Natural killer cell (primary cell): Measurements from ENCODE around the gene SMARCD1. TPM values are rescaled to one million over a fixed set of nuclear protein-coding genes. Genes with fewer than 3 reads are reported as not detected.

Experiments used
- ATAC-seq, 3 donors: fragments of 150-1000 bp in 2 of 3; fragments of 200-7000 bp in 1 of 3; cut with Tn5 transposase; 1 replicate in 1 of 3; 2 replicates in 2 of 3; pipeline ENCODE4 v1.10.0; 2021; ENCODE audit warnings: mild to moderate bottlenecking in 2 of 3, moderate library complexity in 2 of 3
- DNase-seq, 2 donors: peaks; one replicate each; pipeline versions ENCODE4 v3.0.0 to v3.0.0-alpha.2; 2013 to 2021; ENCODE audit warnings: mixed read lengths in 1 of 2
- H3K27ac ChIP-seq: one replicate; pipeline ENCODE4 v1.5.1; 2013; ENCODE audit warnings: mild to moderate bottlenecking, low read length
- H3K27me3 ChIP-seq: one replicate; pipeline ENCODE4 v1.6.1; 2013; ENCODE audit warnings: low read length; ENCODE audit not compliant: control insufficient read depth, insufficient read depth
- H3K36me3 ChIP-seq: one replicate; pipeline ENCODE4 v1.6.1; 2013; ENCODE audit warnings: low read length; ENCODE audit not compliant: control insufficient read depth, insufficient read depth
- H3K4me1 ChIP-seq: one replicate; pipeline ENCODE4 v1.6.1; 2013; ENCODE audit warnings: low read length; ENCODE audit not compliant: control insufficient read depth, insufficient read depth
- H3K4me3 ChIP-seq: one replicate; pipeline ENCODE4 v1.5.1; 2013; ENCODE audit warnings: low read length
- H3K9me3 ChIP-seq: one replicate; pipeline ENCODE4 v1.6.1; 2013; ENCODE audit warnings: low read length; ENCODE audit not compliant: control insufficient read depth, insufficient read depth
- H3K27ac Mint-ChIP-seq, 2 donors: one replicate each; pipeline ENCODE4 v1.8.0; 2022; ENCODE audit warnings: mild to moderate bottlenecking in 2 of 2, mixed read lengths in 2 of 2, moderate library complexity in 1 of 2
- H3K27me3 Mint-ChIP-seq, 2 donors: one replicate each; pipeline ENCODE4 v1.8.0; 2022; ENCODE audit warnings: low read depth in 2 of 2, mixed read lengths in 2 of 2
- H3K36me3 Mint-ChIP-seq: one replicate; pipeline ENCODE4 v1.8.0; 2022; ENCODE audit warnings: mixed read lengths
- H3K4me1 Mint-ChIP-seq, 2 donors: one replicate each; pipeline ENCODE4 v1.8.0; 2022; ENCODE audit warnings: mixed read lengths in 2 of 2
- H3K4me3 Mint-ChIP-seq: one replicate; pipeline ENCODE4 v1.8.0; 2022; ENCODE audit warnings: mild to moderate bottlenecking, moderate library complexity, mixed read lengths
- H3K9me3 Mint-ChIP-seq, 2 donors: one replicate each; pipeline ENCODE4 v1.8.0; 2022; ENCODE audit warnings: mixed read lengths in 2 of 2
- WGBS: methylation state at CpG from one replicate; pipeline ENCODE4 v1.1.7; 2013; ENCODE audit warnings: missing lambda C conversion rate; ENCODE audit not compliant: insufficient coverage; 5-methylcytosine and 5-hydroxymethylcytosine counted together
- intact Hi-C: fragments of 100-400 bp; cut with micrococcal nuclease; formaldehyde crosslinking; loops from one replicate; pipeline ENCODE4 v1.14.2; 2022
- total RNA-seq, 4 donors: library from RNA; stranded (reverse); fragments of 120-200 nt in 1 of 4; gene quantifications; one replicate each; pipeline versions ENCODE4 v1.2.3 to v1.2.4, GENCODE V29; 2013 to 2022
- TF ChIP-seq, protein P1 (sequence below): fragments of 200-600 bp; IDR thresholded peaks from one replicate; pipeline ENCODE4 v1.8.0; 2022; ENCODE audit warnings: antibody characterized with exemption

Gene SMARCD1
- total RNA-seq, 3 donors from 2014 or later (not counting 1 experiment from before 2014, with no cell fraction given), result 81.3 to 97.0 (median 88.6) TPM

- Mint-ChIP-seq H3K27ac (no peak overlapping the region), H3K36me3 (no peaks in the 10 kb centered on the region)
- no peak for ATAC-seq
Measured at GRCh38 chr12:50110127-50110761, 25.1 kb downstream of the SMARCD1 start.

DNA sequence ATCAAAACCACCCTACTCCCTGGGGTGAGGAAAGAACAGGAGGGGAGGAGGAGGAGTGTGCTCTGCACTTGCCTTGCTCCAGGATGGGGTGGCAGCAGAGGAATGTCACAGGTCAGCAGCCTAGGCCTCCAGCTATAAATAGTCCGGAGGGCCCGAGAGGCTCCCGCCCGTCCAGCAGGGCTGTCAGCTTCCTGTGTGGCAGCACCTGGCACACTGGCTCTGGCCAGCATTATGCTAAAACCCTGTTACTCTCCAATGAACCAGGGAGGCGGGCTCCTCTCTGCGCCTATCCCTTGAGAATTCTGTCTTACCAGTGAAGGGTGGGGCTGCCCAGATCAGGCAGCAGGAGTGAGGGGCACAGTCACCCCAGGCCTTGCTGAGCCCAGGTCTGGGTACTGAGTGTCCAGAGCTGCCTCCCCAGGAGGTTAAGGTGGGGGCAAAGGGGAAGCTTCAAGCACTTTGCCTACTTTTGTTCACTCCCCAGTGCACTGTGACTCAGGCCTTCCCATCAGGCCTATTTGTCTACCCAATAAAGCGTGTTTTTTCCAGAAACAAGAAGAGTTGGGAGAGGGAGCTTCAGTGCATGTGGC, 25.7 kb downstream of the SMARCD1 start:
- Histone ChIP-seq H3K36me3 (peaks cover 4% of the 10 kb centered on the region), H3K4me1 (peaks cover 33% of the 10 kb centered on the region), H3K4me3 (no peak overlapping the region), H3K9me3 (no peaks in the 10 kb centered on the region), H3K27me3 (no peaks in the 10 kb centered on the region), H3K27ac (peak overlapping the region; percentile 93)
- H3K9me3 Mint-ChIP-seq, result no peaks in the 10 kb centered on the region
- H3K27me3 Mint-ChIP-seq, result no peaks in the 10 kb centered on the region
- H3K36me3 Mint-ChIP-seq, result no peaks in the 10 kb centered on the region
- intact Hi-C loops, result loop anchor here (1.0 to 5.0 kb wide), 3 partner anchors 26 to 369 kb away; partner anchors contain the start of genes RACGAP1, SMARCD1 and TMBIM6
- H3K4me3 Mint-ChIP-seq, result peak overlapping the region; percentile 99
- peaks cover 25 to 27% of the 10 kb centered on the region in 2 donors for H3K4me1 Mint-ChIP-seq
- ATAC-seq (no peak), DNase-seq (no peak)
- 25% methylated on average over 7 of the region's 7 CpGs for WGBS
- H3K27ac Mint-ChIP-seq, result peak overlapping the region; percentile 89 to 96
- TF ChIP-seq, protein P1, sequence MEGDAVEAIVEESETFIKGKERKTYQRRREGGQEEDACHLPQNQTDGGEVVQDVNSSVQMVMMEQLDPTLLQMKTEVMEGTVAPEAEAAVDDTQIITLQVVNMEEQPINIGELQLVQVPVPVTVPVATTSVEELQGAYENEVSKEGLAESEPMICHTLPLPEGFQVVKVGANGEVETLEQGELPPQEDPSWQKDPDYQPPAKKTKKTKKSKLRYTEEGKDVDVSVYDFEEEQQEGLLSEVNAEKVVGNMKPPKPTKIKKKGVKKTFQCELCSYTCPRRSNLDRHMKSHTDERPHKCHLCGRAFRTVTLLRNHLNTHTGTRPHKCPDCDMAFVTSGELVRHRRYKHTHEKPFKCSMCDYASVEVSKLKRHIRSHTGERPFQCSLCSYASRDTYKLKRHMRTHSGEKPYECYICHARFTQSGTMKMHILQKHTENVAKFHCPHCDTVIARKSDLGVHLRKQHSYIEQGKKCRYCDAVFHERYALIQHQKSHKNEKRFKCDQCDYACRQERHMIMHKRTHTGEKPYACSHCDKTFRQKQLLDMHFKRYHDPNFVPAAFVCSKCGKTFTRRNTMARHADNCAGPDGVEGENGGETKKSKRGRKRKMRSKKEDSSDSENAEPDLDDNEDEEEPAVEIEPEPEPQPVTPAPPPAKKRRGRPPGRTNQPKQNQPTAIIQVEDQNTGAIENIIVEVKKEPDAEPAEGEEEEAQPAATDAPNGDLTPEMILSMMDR, result no peak

More at GRCh38 chr12:50110127-50110761, 25.1 kb downstream of the SMARCD1 start:
- no peaks in the 10 kb centered on the region for H3K27me3 ChIP-seq
- Mint-ChIP-seq H3K4me1 (peaks cover 20 to 21% of the 10 kb centered on the region in 2 donors), H3K9me3 (no peaks in the 10 kb centered on the region), H3K4me3 (peak overlapping the region; percentile 41), H3K27me3 (peaks cover 0 to 3% of the 10 kb centered on the region in 2 donors)
- TF ChIP-seq, protein P1, result no peak
- 72% methylated on average over 6 of the region's 8 CpGs for whole genome bisulfite sequencing
- no peak for DNase-seq
- peaks cover 33% of the 10 kb centered on the region for H3K4me1 ChIP-seq
- peak overlapping the region; percentile 93 for H3K27ac ChIP-seq
- H3K9me3 ChIP-seq, result no peaks in the 10 kb centered on the region
- H3K4me3 ChIP-seq, result no peak overlapping the region
- intact Hi-C loops, result loop anchor here (5.0 kb wide), 1 partner anchor 368 kb away; the partner anchor contains the start of gene TMBIM6
- H3K36me3 ChIP-seq, result no peaks in the 10 kb centered on the region

DNA sequence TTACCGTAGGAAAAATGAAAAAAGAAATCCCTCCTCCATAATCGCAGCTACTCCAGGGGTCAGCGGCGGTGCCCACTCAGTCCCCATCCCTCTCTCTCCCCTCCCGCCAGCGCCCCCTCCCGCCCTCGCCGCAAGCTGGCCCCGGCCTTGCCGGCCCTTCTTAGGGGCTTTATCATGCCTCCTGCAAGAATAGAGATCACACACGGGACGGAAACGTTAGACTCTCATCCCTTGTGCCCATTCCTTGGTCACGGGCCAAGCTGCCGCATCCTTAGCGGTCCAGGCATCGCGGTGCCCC, 26.2 kb downstream of the SMARCD1 start:
- Mint-ChIP-seq H3K36me3 (no peaks in the 10 kb centered on the region), H3K4me3 (peak overlapping the region; percentile 99), H3K27ac (peak overlapping the region; percentile 89 to 96), H3K27me3 (no peaks in the 10 kb centered on the region), H3K9me3 (no peaks in the 10 kb centered on the region), H3K4me1 (peaks cover 28 to 32% of the 10 kb centered on the region in 2 donors)
- Histone ChIP-seq H3K36me3 (peaks cover 5% of the 10 kb centered on the region), H3K27me3 (no peaks in the 10 kb centered on the region), H3K27ac (peak overlapping the region; percentile 93), H3K9me3 (no peaks in the 10 kb centered on the region), H3K4me3 (peak overlapping the region; percentile 26), H3K4me1 (peaks cover 33% of the 10 kb centered on the region)
- intact Hi-C loops, result loop anchor here (1.0 to 5.0 kb wide), 3 partner anchors 26 to 369 kb away; partner anchors contain the start of genes RACGAP1, SMARCD1 and TMBIM6
- ATAC-seq (no peak), DNase-seq (no peak)
- TF ChIP-seq, protein P1, result no peak
- WGBS, result 16% methylated on average over 19 of the region's 19 CpGs
